RWPE1 (cell line): ENCODE measurements around the gene OXLD1.

Experiments
- CTCF ChIA-PET: fragments of 350-600 bp; sonication (Branson Sonifier 250); formaldehyde crosslinking; extraction: SDS; loops from one replicate; lab custom pipeline; 2021; lab: Yijun Ruan, JAX
- POLR2A ChIA-PET: fragments of 400-600 bp; formaldehyde crosslinking; extraction: SDS; loops from one replicate; lab custom pipeline; 2020; ENCODE audit warnings: antibody characterized with exemption; ENCODE audit not compliant: low non-redundant PET; lab: Yijun Ruan, JAX
- DNase-seq: peaks from one replicate; pipeline ENCODE4 v3.0.0; 2012; ENCODE audit warnings: low spot score
- H3K27ac ChIP-seq: fragments of 450-650 bp; 2 replicates; pipeline ENCODE4 v1.5.1; 2017
- TF ChIP-seq, protein P1 (sequence below): fragments of 450-650 bp; conservative IDR thresholded peaks from 2 replicates; pipeline ENCODE4 v1.5.1; 2017; ENCODE audit warnings: low read depth, mild to moderate bottlenecking

OXLD1 gene

DNA sequence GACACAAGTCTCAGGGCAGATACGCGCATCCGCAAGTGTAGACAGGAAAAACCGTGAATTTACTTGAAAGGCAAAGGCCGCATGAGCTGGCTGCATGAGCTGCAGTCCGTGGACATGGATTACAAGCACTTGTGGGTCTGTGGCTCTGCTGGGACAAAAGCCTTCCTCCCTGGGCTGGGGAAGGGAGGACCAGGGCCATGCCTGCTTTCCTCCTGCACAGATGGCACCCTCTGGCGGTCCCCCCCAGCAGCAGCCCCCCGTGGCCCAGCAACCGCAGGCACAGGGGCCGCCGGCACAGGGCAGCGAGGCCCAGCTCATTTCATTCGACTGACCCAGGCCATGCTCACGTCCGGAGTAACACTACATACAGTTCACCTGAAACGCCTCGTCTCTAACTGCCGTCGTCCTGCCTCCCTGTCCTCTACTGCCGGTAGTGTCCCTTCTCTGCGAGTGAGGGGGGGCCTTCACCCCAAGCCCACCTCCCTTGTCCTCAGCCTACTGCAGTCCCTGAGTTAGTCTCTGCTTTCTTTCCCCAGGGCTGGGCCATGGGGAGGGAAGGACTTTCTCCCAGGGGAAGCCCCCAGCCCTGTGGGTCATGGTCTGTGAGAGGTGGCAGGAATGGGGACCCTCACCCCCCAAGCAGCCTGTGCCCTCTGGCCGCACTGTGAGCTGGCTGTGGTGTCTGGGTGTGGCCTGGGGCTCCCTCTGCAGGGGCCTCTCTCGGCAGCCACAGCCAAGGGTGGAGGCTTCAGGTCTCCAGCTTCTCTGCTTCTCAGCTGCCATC is 35.1 kb upstream of the OXLD1 start:
- TF ChIP-seq, protein P1, sequence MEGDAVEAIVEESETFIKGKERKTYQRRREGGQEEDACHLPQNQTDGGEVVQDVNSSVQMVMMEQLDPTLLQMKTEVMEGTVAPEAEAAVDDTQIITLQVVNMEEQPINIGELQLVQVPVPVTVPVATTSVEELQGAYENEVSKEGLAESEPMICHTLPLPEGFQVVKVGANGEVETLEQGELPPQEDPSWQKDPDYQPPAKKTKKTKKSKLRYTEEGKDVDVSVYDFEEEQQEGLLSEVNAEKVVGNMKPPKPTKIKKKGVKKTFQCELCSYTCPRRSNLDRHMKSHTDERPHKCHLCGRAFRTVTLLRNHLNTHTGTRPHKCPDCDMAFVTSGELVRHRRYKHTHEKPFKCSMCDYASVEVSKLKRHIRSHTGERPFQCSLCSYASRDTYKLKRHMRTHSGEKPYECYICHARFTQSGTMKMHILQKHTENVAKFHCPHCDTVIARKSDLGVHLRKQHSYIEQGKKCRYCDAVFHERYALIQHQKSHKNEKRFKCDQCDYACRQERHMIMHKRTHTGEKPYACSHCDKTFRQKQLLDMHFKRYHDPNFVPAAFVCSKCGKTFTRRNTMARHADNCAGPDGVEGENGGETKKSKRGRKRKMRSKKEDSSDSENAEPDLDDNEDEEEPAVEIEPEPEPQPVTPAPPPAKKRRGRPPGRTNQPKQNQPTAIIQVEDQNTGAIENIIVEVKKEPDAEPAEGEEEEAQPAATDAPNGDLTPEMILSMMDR: no peak
- ChIA-PET CTCF (interaction anchor here (0.9 to 1.6 kb wide), 2 partner anchors 16 to 18 kb away, joined by 3 to 6 read pairs; partner anchors contain the start of genes ARL16 and HGS), POLR2A (interaction anchor here (0.9 kb wide), 1 partner anchor 31 kb away, joined by 4 read pairs; no protein-coding TSS in a partner anchor)
- DNase-seq: peak; percentile 20
- H3K27ac ChIP-seq: peak overlapping the region; percentile 89

DNA sequence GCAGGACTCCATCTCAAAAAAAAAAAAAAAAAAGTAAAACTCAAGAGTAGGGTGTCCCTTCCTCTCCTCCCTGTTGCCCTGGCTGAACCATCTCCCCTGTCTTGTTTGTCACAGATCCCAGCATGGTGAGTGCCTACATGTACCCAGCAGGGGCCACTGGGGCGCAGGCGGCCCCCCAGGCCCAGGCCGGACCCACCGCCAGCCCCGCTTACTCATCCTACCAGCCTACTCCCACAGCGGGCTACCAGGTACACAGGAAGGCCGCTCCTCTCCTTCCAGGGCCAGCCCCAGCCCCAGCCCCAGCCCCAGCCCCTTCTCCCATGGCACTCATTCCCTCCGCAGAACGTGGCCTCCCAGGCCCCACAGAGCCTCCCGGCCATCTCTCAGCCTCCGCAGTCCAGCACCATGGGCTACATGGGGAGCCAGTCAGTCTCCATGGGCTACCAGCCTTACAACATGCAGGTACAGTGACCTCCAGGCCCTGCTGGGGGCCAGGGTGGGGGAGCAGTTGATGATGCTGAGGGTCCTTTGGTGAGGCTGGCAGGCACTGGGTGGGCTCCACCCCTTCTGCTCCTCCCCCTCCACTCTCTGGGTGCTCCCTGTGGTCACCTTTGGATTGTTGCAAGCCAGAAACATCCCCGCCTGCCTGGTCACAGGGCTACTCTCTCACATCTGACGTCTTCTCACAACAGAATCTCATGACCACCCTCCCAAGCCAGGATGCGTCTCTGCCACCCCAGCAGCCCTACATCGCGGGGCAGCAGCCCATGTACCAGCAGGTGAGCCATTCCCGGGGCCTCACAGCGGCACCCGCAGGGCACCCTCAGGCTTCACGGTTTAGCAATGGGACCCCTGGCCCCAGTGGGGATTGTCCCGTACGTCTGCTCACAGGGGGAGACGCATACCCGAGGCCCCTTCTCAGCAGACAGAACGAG is 34.2 kb upstream of the OXLD1 start:
- ChIA-PET CTCF (interaction anchor here (1.6 kb wide), 1 partner anchor 17 kb away, joined by 6 read pairs; the partner anchor contains the start of genes ARL16 and HGS), POLR2A (no interaction called here)
- DNase-seq: no peak
- H3K27ac ChIP-seq: peak overlapping the region; percentile 89
- TF ChIP-seq, protein P1: no peak

DNA sequence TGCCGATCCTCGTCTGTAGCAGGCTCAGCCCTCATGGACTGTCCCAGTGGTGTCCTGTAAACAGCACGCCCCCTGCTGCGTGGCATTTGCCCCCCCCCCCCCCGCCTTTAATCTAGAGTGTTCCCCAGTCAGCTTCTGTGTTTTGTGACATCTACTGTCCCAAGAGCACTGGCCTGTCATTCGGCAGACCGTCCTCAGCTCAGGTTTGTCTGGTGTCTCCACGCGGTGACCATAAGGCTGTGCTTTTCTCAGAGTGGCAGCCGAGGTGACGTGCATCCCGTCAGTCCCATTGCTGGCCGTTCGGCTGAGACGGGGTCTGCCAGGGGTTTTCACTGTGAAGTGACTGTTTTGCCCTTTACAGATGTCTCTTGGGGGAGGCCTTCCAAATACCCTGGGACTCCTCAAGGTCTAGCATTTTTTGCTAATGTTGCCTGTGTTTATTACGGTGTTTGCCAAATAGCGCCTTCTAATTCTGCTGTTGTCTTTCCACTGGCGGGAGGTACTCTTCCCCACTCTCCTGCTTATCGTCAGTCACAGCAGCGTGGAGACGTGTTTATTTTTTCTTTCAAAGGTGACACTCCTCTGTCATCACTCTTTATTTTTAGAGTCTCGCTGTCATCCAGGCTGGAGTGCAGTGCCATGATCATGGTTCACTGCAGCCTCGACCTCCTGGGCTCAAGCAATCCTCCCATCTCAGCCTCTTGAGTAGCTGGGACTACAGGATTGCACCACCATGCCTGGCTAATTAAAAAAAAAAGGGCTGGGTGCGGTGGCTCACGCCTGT is 31.0 kb upstream of the OXLD1 start:
- no peak for DNase-seq
- TF ChIP-seq, protein P1: no peak
- POLR2A ChIA-PET: no interaction called here
- H3K27ac ChIP-seq: peak overlapping the region; percentile 55
- CTCF ChIA-PET: interaction anchor here (0.6 to 0.7 kb wide), 2 partner anchors 62 to 185 kb away, joined by 3 to 4 read pairs; no protein-coding TSS in a partner anchor

DNA sequence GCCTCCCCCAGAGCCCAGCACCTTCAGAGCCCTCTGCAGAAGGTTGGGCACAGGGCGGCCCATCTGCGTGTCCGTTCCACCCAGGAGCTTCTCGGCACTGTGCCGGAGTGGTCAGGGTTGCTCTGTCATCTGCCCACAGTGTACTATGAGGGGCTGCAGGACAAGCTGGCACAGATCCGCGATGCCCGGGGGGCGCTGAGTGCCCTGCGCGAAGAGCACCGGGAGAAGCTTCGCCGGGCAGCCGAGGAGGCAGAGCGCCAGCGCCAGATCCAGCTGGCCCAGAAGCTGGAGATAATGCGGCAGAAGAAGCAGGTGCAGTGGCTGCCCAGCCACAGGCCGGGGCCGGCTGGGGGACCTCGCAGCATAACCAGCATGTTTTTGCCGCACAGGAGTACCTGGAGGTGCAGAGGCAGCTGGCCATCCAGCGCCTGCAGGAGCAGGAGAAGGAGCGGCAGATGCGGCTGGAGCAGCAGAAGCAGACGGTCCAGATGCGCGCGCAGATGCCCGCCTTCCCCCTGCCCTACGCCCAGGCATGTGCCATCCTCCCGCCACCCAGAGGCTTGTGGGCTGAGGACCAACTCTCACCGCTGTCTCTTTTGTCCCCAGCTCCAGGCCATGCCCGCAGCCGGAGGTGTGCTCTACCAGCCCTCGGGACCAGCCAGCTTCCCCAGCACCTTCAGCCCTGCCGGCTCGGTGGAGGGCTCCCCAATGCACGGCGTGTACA is 30.0 kb upstream of the OXLD1 start:
- DNase-seq: no peak
- TF ChIP-seq, protein P1: no peak
- POLR2A ChIA-PET: interaction anchor here (1.2 kb wide), 1 partner anchor 11 kb away, joined by 3 read pairs; no protein-coding TSS in a partner anchor
- peak overlapping the region; percentile 55 for H3K27ac ChIP-seq
- CTCF ChIA-PET: no interaction called here

DNA sequence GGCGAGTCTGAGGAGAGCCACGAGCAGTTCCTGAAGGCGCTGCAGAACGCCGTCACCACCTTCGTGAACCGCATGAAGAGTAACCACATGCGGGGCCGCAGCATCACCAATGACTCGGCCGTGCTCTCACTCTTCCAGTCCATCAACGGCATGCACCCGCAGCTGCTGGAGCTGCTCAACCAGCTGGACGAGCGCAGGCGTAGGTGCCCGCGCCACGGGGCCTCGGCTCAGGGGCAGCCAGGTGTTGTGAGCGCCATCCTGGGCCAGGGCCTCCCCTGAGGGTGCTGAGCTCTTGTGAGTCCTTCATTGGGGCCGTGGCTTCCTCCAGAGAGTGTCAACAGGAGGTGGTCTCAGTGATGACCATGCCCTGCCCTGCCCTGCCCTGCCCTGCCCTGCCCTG is 29.4 kb upstream of the OXLD1 start:
- H3K27ac ChIP-seq: peak overlapping the region; percentile 55
- no peak for DNase-seq
- TF ChIP-seq, protein P1: no peak
- ChIA-PET POLR2A (interaction anchor here (1.2 kb wide), 1 partner anchor 11 kb away, joined by 3 read pairs; no protein-coding TSS in a partner anchor), CTCF (no interaction called here)
